Suppressor macrophage treated with lipopolysaccharide for 1 hour (primary cell): ENCODE data around the gene ANKRD50.
A peak's percentile ranks its signal among the peaks of the same experiment; 100 is the strongest.

Source experiments
- DNase-seq, 3 donors: peaks; one replicate each; pipeline ENCODE4 v3.0.0-alpha.2; 2020 to 2022

The ANKRD50 gene

DNA sequence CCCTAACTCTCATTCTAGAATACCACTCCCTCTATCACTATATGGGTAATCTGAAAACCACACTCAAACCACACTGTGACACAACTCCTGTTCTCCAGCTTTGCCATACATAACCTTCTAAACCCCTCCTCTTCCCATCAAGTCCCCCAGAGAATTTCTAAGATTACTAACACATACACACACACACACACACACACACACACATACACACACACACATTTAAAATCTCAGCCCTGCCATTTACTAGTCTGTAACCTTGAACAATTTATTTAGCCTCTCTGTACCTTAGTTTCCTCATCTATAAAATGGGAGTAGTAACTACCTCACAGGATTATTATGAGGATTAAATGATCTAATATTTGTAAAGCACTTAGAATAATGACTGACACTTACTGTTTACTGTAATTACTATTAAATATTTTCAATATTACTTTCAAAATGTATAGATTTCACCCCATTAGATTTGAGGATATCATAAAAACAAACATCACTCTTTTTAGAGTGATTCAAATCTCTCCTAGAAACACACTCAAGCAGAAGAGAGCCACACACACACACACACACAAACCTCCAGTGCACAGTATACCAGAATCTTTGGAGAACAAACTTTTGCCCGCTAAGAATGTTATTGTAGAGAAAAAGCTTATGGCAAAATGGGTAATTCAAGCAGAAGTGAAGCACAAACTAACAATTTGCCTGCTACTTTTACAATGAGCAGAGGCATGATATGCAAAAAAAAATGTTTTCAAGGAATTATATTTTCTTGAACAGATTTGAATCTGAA lies 3.8 kb downstream of the ANKRD50 start:
- no peak for DNase-seq

DNA sequence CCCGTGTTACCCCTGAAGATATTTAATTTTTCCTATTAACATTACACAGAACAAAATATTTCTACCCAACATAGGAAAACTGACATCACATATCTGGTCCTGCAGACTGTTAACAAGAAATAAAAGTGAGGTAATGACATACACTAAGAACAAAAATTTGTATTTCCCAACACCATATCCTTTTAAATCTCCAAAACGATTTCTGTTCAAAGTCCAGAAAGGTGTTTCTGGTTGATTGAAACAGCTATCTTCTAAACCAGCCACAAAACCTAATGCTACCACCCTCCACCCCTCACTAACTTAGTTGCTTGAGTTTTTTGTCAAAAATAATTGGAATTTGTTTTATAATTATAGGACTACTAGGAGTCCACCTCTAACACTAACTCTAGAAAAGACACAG lies 7.1 kb downstream of the ANKRD50 start:
- no peak for DNase-seq

DNA sequence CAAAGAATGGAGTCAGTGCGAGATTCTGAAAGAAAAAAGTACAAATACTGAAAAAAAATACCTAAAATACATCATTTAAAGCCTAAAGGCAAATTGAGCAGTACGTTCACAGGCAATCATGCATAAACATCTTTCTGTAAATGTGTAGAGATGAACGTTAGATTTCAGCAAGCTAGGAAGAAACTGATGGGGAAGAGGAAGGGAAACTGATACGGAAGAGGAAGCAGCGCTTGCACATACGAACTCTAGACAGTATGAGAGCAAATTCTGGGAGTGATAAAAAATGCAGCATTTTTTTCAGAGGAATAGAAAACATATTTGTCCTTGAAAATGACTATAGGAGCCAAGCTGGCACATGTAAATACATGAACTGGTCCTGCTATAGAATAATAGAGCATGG lies 9.4 kb downstream of the ANKRD50 start:
- peak; percentile 34 to 55 (median 43) for DNase-seq

GRCh38 chr4:124697441-124697840 lies 15.1 kb downstream of the ANKRD50 start:
- DNase-seq, result no peak

- DNase-seq, result no peak
Observed at GRCh38 chr4:124696182-124696581, 16.4 kb downstream of the ANKRD50 start.

GRCh38 chr4:124694946-124695598 lies 17.5 kb downstream of the ANKRD50 start:
- no peak for DNase-seq

DNA sequence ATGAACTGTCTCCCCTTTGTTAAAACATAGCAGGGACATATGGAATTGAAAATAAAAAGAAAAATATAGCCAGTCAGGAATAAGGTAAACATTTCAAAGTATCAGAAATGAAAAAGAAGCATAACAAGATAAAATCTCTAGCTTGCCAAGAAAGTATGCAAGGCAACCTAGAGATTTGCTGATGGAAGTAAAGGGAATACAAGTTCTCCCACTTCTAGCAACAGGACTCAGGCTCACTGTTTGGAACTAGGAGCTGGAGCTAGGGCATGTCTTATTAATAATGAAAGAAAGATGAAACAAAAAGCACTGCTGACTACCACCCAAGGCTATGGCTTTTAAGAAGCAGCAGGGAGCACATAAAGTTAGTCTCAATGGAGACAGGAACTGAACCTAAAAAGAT lies 18.2 kb downstream of the ANKRD50 start:
- DNase-seq, result no peak

DNA sequence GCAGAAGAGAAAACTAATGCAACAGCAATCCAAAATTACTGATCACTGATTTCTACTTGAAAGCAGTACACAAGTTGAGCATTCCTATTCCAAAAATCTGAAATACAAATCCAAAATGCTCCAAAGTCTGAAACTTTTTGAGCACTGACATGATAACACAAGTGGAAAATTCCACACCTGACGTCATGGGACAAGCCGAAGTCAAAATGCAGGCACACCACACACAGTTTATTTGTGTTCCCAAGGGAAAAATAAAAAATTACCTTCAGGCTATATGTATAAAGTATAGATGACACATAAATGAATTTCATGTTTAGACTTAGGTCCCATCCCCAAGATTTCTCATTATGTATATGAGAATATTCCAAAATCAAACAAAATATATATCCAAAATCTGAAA lies 20.7 kb downstream of the ANKRD50 start:
- DNase-seq, result no peak

GRCh38 chr4:124686279-124686678 lies 26.3 kb downstream of the ANKRD50 start:
- no peak for DNase-seq

DNA sequence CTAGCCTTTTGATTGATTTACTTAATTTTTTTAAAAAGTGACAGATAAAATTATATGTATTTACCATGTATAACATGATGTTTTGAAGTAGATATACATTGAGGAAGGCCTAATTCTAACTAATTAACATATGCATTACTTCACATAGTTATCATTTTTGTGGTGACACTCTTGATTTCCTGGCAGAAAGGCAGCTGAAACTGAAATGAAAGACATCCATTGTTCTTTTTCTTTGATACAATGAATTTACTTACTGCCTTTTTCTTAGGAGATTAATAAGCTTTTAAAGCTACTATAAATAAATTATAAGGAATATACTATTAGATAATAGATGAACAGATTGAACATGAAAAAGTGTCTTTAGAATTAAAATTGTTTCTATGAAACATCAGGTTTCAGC lies 26.7 kb downstream of the ANKRD50 start:
- no peak for DNase-seq

GRCh38 chr4:124684301-124684700 lies 28.2 kb downstream of the ANKRD50 start:
- no peak for DNase-seq

DNA sequence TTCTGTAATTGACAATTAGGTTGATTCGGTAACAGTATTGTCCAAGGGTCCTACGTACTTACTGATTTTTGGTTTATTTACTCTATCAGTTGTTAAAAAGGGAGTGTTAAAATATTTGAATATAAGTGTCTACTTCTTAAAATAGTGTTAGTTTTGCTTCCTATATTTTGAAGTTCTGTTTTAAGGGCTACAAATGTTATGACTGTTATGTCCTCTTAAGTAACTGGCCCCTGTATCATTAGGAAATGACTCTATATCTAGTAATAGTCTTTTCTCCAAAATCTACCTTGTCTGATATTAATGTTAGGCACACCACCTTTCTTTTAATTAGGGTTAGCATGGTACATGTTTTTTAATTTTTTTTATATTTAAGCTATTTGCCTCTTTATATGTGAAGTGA lies 30.1 kb downstream of the ANKRD50 start:
- peak in 1 of 3 donors; percentile 50 for DNase-seq

DNA sequence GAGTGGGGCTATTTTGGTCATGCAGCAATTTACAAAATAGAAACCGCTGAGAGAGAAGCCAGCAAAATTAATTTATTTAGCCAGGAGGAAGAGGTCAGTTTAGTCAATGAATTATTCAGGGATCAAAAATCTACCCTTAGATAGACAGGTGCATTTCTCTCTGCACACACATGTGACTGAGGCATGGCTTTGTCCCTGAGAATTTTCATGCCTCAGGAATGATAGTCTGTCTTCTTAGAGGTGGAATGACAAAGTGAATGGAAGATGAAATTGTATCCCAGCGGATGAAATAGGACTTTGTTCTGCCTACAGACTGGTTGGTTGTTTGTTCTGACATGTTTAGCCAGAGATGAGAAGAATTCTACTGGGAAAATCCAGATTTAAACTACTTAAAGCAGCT lies 46.0 kb downstream of the ANKRD50 start:
- DNase-seq, result no peak

GRCh38 chr4:124658795-124659194 lies 53.7 kb downstream of the ANKRD50 start:
- no peak for DNase-seq

DNA sequence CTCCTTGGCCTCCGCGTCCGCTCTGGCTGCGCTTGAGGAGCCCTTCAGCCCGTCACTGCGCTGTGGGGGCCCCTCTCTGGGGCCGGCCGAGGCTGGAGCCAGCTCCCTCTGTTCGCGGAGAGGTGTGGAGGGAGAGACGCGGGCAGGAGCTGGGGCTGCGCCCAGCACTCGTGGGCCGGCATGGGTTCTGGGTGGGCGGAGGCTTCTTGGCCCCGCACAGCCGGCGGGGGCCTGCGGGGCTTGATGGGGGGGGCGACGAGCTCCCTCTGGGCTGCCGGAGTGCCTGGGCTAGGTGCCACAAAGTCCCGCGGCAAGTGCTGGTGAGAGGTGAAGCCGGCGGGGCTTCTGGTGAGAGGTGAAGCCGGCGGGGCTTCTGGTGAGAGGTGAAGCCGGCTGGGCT lies 61.9 kb downstream of the ANKRD50 start:
- DNase-seq, result no peak

DNA sequence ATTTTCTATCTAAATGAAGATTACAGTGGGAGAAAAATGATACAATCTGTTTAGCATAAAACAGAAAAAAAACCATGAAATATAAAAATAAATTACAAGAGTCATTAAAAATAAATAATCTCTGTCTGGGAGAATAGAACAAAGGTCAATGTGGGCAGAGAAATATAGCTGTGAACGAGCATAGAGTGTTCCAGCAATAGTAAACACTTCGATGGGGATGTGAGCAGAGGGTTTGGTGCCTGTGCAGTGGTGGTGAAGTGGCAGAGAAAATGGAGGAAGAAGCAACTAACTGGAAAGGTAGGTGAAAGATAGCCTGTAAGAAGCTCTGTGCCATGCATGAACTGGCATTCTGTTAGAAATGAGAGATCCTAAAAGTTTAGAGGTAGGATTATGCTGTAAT lies 64.9 kb downstream of the ANKRD50 start:
- no peak for DNase-seq

GRCh38 chr4:124644621-124645020 lies 67.9 kb downstream of the ANKRD50 start:
- DNase-seq, result no peak

GRCh38 chr4:124642846-124643245 lies 69.7 kb downstream of the ANKRD50 start:
- DNase-seq, result no peak

- DNase-seq, result peak; percentile 82 to 91 (median 90)
Observed at GRCh38 chr4:124641715-124642381, 70.7 kb downstream of the ANKRD50 start.

- peak; percentile 7 to 38 (median 26) for DNase-seq
Observed at GRCh38 chr4:124640022-124640730, 72.4 kb downstream of the ANKRD50 start.

DNA sequence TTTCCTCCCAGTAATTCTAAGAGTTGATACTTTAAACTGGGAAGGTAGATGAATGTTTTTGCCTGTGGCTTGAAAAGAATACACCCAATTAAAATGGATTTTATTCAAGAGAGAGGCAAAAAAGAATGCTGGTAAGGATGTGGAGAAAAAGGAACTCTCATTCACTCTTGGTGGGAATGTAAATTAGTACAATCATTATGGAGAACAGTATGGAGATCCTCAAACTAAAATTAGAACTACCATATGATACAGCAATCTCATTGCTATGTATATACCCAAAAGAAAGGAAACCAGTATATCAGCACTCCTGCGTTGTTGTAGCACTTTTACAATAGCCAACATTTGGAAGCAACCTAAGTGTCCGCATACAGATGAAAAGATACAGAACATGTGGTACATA lies 75.2 kb downstream of the ANKRD50 start:
- DNase-seq, result no peak

- DNase-seq, result no peak
Observed at GRCh38 chr4:124636788-124637187, 75.7 kb downstream of the ANKRD50 start.

GRCh38 chr4:124635331-124635730 lies 77.2 kb downstream of the ANKRD50 start:
- DNase-seq, result no peak
